ENCODE results near the gene GSE1. TPM values are rescaled to one million over a fixed set of nuclear protein-coding genes. Genes with fewer than 3 reads are reported as not detected.

The GSE1 gene
- total RNA-seq, 1 experiment from 2014 or later, result 124 TPM

GRCh38 chr16:85618521-85618920 is 5.4 kb downstream of the GSE1 start:
- Mint-ChIP-seq H3K27me3 (ENCODE audit: low read depth) (no peaks in the 10 kb centered on the region), H3K4me3 (no peak overlapping the region), H3K27ac (no peak overlapping the region), H3K9me3 (no peaks in the 10 kb centered on the region), H3K36me3 (no peaks in the 10 kb centered on the region; the same call in 1 of the 2 replicates), H3K4me1 (peaks cover 71% of the 10 kb centered on the region)
- ChIA-PET POLR2A (no interaction called here), CTCF (interaction anchor here (0.7 to 5.2 kb wide), 3 partner anchors 8 to 170 kb away, joined by 3 to 115 read pairs (median 3); no protein-coding TSS in a partner anchor)
- no peak for DNase-seq (ENCODE audit: low spot score)
- no peak for ATAC-seq
- no peak for TF ChIP-seq NFATC4 (CRISPR knock-in tag; IDR thresholded peaks at IDR 0.05)
- TF ChIP-seq FOXJ3 (CRISPR knock-in tag; IDR thresholded peaks at IDR 0.05; ENCODE audit: borderline replicate concordance), result no peak
- TF ChIP-seq ZMAT4 (CRISPR knock-in tag; IDR thresholded peaks at IDR 0.05), result no peak
- no peak for TF ChIP-seq ATF6 (CRISPR knock-in tag; IDR thresholded peaks at IDR 0.05)
- TF ChIP-seq JAZF1 (CRISPR knock-in tag; IDR thresholded peaks at IDR 0.05), result no peak
- TF ChIP-seq PRRX2 (CRISPR knock-in tag; IDR thresholded peaks at IDR 0.05), result no peak
- no peak for TF ChIP-seq ZNF263 (CRISPR knock-in tag; IDR thresholded peaks at IDR 0.05; ENCODE audit: low read depth)
- no peak for TF ChIP-seq E2F4 (CRISPR knock-in tag; IDR thresholded peaks at IDR 0.05; ENCODE audit: borderline replicate concordance, low read depth)
- no peak for TF ChIP-seq AFF4 (CRISPR knock-in tag; IDR thresholded peaks at IDR 0.05; ENCODE audit: borderline replicate concordance)
- no peak for TF ChIP-seq ZNF219 (CRISPR knock-in tag; IDR thresholded peaks at IDR 0.05; ENCODE audit: borderline replicate concordance)
- no peak for TF ChIP-seq GRHL2 (CRISPR knock-in tag; IDR thresholded peaks at IDR 0.05; ENCODE audit: insufficient replicate concordance, severe bottlenecking)
- no peak for TF ChIP-seq HMGA2 (CRISPR knock-in tag; IDR thresholded peaks at IDR 0.05)
- no peak for TF ChIP-seq ATF3 (CRISPR knock-in tag; conservative IDR thresholded peaks at IDR 0.05)
- TF ChIP-seq ZNF396 (CRISPR knock-in tag; IDR thresholded peaks at IDR 0.05; ENCODE audit: borderline replicate concordance), result no peak
- no peak for TF ChIP-seq NFE2L1 (CRISPR knock-in tag; IDR thresholded peaks at IDR 0.05)
- TF ChIP-seq ZNF423 (CRISPR knock-in tag; IDR thresholded peaks at IDR 0.05), result no peak
- no peak for TF ChIP-seq ELF4 (CRISPR knock-in tag; IDR thresholded peaks at IDR 0.05; ENCODE audit: low read depth)
- no peak for TF ChIP-seq ZNF512 (CRISPR knock-in tag; IDR thresholded peaks at IDR 0.05; ENCODE audit: borderline replicate concordance)
